K562 treated with DMSO at 1 percent for 24 hours (cell line): ENCODE data around the gene ALG5. TPM values are rescaled to one million over a fixed set of nuclear protein-coding genes. Genes with fewer than 3 reads are reported as not detected.

Experiments
- total RNA-seq: library from RNA; unstranded; fragments of 300-600 nt; gene quantifications from 2 replicates; pipeline ENCODE4 v1.2.3, GENCODE V29; 2022; ENCODE audit warnings: low read depth; ENCODE audit not compliant: insufficient read depth

ALG5 gene, protein sequence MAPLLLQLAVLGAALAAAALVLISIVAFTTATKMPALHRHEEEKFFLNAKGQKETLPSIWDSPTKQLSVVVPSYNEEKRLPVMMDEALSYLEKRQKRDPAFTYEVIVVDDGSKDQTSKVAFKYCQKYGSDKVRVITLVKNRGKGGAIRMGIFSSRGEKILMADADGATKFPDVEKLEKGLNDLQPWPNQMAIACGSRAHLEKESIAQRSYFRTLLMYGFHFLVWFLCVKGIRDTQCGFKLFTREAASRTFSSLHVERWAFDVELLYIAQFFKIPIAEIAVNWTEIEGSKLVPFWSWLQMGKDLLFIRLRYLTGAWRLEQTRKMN
- total RNA-seq: 17.0 and 18.9 TPM in 2 replicates

DNA sequence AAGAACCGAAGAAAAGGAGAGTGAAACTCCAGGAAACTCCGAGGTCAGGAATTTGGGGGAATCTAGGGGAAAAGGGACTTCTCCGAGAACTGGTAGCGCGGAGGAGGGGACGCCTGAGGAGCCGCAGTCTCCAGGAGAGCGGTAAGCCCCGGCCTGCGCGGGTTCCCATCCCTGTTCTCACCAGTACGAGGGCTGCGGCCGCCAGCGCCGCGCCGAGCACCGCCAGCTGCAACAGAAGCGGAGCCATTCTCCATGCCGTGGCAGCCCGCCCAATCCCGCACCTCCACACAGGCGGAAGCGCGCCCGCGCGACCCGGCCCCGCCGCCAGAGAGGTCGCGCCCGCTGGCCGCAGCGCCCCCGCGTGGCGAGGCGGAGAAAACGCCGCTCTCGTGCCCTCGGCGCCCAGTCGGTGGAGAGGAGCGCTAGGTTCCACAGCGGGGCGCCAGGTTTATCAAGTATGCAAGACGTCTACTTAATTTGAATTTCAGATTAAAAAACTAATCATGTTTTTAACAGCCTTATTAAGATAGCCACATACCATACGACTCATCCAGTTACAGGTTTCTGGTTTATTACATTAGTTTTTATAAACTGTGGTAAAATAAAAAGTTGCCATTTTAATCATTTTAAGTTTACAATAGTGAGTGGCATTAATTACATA, at the start of gene ALG5:
TSS of gene ALG5 (minus strand) at position 287 of the 661 bp plus-strand sequence. CDS start at position 247, 40 bp downstream.

DNA sequence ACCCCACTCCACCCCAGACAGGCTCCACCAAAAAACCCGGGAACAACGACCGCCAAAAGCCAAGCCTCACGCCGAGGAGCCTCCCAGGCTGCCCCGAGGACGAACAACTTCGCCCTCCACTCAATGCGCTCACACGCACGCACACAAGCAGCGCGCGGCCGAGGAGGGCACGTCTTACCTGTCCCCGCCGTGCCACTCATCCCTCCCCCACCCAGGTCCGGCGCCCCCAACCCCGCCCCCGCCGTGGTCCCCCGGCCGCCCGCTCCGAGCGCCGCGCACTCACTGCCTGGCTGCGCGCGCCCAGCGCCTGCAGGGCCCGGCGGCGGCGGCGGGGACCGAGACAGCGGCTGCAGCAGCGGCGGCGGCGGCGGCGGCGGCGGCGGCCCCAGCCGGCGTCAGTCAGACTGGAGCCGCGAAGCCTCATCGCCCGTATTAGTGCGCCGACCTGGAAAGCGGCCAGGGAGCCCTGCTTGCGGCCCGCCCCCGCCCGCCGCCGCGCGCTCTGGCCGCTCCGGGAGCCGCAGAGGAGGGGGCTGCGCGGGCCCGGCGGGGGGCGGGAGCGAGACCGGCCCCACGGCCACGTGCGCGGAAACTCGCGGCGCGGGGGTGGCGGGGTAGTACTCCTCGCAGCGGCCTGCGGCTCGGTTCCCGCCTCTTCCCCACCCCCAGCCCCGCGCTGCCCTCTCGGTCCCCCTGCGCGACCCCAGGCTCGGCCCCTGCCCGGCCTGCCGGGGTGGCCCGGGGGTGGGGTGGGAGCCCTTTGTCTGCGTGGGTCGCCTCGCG, 79.1 kb downstream of the ALG5 start, which contains the start of gene SMAD9:
TSS of gene SMAD9 (minus strand) at position 406 of the 783 bp plus-strand sequence. CDS start 40,549 bp downstream, outside the sequence.

Other genes with a start within 250 kb of the ALG5 start
- gene RFXAP, start 180.1 kb downstream of the ALG5 start, total RNA-seq: 5.2 and 6.1 TPM in 2 replicates
- 0.31 and 0.49 TPM in 2 replicates for gene SMAD9, start 79.1 kb downstream of the ALG5 start, total RNA-seq
- 44.9 and 45.3 TPM in 2 replicates for gene EXOSC8, start 1.4 kb upstream of the ALG5 start, total RNA-seq
- gene SUPT20H, start 60.3 kb upstream of the ALG5 start, total RNA-seq: 16.4 and 21.3 TPM in 2 replicates
- not detected in 2 replicates for gene CSNK1A1L, start 106.3 kb upstream of the ALG5 start, total RNA-seq